SJSA1 (cell line): ENCODE results near the gene POLR3A. TPM values are rescaled to one million over a fixed set of nuclear protein-coding genes. Genes with fewer than 3 reads are reported as not detected.

Experiments
- DNase-seq, 2 experiments: peaks; one replicate each; pipeline ENCODE4 v3.0.0-alpha.2; 2015 to 2020; ENCODE audit warnings: low spot score in 2 of 2, low read depth in 1 of 2
- H3K27ac ChIP-seq: fragments of 250-450 bp; sonication (Bioruptor Pico); 2 replicates; pipeline ENCODE4 v1.5.1; 2020; ENCODE audit warnings: mild to moderate bottlenecking, moderate library complexity
- H3K27me3 ChIP-seq: fragments of 250-450 bp; sonication (Bioruptor Pico); replicated peaks from 2 replicates; pipeline ENCODE4 v1.5.1; 2020; ENCODE audit warnings: mild to moderate bottlenecking, moderate library complexity
- H3K36me3 ChIP-seq: fragments of 250-450 bp; sonication (Bioruptor Pico); 2 replicates; pipeline ENCODE4 v1.5.1; 2020; ENCODE audit warnings: mild to moderate bottlenecking
- H3K4me1 ChIP-seq: fragments of 250-450 bp; sonication (Bioruptor Pico); replicated peaks from 2 replicates; pipeline ENCODE4 v1.6.1; 2021; ENCODE audit warnings: mild to moderate bottlenecking
- H3K4me3 ChIP-seq: fragments of 250-450 bp; sonication (Bioruptor Pico); 2 replicates; pipeline ENCODE4 v1.5.1; 2020; ENCODE audit warnings: mild to moderate bottlenecking
- H3K9me3 ChIP-seq: fragments of 250-450 bp; sonication (Bioruptor Pico); replicated peaks from 2 replicates; pipeline ENCODE4 v1.5.1; 2020; ENCODE audit warnings: mild to moderate bottlenecking
- total RNA-seq: library from RNA; depleted of rRNA; stranded (reverse); fragments of >200 nt; shearing (Covaris generic); gene quantifications from 2 replicates; pipeline ENCODE4 v1.2.3, GENCODE V29; 2014

POLR3A gene
- total RNA-seq, 1 experiment from 2014 or later: 10.8 TPM

DNA sequence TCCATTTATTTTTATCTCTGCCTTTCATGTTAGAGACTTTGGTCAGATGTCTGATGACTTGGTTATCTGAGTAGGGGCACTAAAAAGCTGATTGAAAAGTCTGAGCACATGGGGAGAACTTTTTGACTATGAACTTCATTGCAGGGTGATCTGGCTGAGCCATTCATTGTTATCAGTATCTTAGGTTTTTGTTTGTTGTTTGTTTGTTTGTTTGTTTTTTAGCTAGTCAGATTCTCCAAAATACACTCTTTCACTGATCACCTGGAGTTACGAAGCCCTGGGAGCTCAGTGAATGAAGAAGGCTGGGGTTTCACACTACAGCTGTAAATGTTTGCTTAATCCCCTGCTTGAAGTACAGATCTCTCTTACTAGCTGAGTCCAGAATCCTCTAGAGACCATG lies 74.2 kb downstream of the POLR3A start:
- no peak overlapping the region for H3K4me3 ChIP-seq
- no peak for DNase-seq
- no peaks in the 10 kb centered on the region for H3K36me3 ChIP-seq
- no peak overlapping the region for H3K27ac ChIP-seq
- peaks cover 9% of the 10 kb centered on the region for H3K9me3 ChIP-seq
- H3K4me1 ChIP-seq: no peaks in the 10 kb centered on the region
- no peaks in the 10 kb centered on the region for H3K27me3 ChIP-seq

DNA sequence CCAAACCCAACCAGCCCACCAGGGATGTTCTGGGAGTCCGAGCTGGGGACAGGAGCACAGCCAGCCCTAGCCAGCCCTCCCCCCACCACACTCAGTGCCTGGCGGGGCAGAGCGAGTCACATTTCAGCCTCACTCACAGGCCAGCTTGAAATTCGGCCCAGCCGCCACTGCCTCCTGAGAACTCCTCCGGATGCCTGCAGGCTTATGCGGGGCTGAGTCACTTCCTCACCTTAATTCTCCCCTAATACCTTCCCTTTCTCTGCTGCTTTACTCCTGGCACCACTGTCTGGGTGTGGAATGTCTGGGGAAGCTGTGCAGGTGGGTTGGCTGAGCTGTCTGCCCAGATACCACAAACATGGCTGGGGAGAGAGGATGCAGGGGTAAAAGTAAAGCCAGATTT lies 80.1 kb downstream of the POLR3A start:
- no peak overlapping the region for H3K27ac ChIP-seq
- peak in 1 of 2 experiments; percentile 49 for DNase-seq
- peaks cover 9% of the 10 kb centered on the region for H3K9me3 ChIP-seq
- H3K36me3 ChIP-seq: no peaks in the 10 kb centered on the region
- H3K27me3 ChIP-seq: no peaks in the 10 kb centered on the region
- H3K4me3 ChIP-seq: no peak overlapping the region
- peaks cover 21% of the 10 kb centered on the region for H3K4me1 ChIP-seq

DNA sequence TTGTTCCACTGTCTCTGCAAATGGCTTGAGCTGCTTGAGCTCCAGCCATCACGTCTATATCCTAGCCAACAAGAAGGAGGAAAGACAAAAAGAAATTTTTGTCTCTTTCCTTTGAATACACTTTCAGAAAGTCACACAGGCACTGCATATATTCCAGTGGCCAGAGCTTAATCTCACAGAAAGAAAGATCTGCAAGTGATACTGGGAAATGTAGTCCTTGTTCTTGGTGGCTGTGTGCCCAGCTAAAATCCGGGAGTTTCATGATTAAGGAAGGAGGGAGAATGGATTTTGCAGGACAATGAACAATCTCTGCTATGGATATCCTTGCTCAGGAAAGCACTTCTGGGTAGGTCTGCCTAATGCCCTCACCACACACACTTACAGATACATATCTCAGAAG lies 83.2 kb downstream of the POLR3A start:
- Histone ChIP-seq H3K4me1 (peaks cover 37% of the 10 kb centered on the region), H3K27me3 (no peaks in the 10 kb centered on the region), H3K4me3 (no peak overlapping the region), H3K9me3 (peaks cover 6% of the 10 kb centered on the region), H3K27ac (no peak overlapping the region), H3K36me3 (no peaks in the 10 kb centered on the region)
- peak in 1 of 2 experiments; percentile 15 for DNase-seq

DNA sequence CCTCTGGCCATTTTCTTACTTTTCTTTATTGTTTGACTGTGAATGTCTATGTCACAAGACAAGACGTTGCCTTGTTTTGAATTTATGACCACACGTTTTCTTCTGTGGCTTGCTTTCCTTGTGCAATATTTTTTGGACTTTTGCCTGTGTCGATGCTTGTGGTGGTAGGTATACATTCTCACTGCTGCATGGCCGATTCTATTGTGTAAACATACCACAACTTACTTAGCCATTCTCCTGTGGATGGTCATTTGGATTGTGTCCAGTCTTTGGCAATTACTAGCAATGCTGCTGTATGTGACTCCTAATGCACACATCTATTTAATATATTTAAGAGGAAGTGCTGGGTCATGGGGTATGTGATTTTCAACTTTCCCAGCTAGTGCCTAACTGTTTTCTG lies 84.8 kb downstream of the POLR3A start:
- Histone ChIP-seq H3K4me3 (no peak overlapping the region), H3K4me1 (peaks cover 42% of the 10 kb centered on the region), H3K27me3 (no peaks in the 10 kb centered on the region), H3K27ac (no peak overlapping the region), H3K36me3 (0 out of 2 replicates have a peak, but pooled peaks cover under 1% of the 10 kb centered on the region), H3K9me3 (no peaks in the 10 kb centered on the region)
- DNase-seq: peak in 1 of 2 experiments; percentile 56

DNA sequence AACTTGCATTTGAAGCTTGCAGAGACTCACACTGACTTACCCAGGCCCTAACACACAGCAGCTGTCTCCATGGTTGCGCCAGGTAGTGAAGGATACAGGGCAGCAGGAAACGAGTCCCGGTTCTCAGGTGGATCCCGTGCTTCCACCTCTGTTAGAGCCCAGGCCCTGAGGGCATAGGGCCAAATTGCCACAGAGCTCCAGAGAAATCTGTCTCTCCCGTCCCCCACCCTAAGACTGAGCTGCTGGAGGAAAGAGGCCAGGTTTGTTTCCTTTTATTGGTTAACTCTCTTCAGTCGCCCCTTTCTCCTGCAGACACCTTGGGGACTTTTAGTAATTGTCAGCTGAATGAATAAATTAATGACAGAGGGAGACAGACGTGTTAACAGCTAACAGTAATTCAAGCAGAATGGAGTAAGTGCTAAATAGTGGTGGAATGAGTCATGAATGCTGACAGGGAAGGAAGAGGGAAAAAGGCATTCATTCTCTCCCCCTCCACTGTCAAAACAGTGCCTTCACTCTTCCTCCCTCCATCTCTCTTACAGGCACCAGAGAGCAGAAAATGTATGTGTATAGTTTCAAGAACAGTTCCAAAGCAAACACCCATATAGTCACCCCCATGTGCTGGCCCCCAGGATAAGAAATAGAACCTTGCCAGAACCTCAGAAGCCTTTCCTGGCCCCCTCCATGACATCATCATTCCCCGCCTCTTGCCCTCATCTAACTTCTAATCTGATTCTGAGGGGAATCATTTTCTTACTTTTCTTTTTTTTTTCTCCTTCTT lies 86.0 kb downstream of the POLR3A start:
- Histone ChIP-seq H3K4me1 (peaks cover 35% of the 10 kb centered on the region), H3K27ac (peak overlapping the region; percentile 44)

DNA sequence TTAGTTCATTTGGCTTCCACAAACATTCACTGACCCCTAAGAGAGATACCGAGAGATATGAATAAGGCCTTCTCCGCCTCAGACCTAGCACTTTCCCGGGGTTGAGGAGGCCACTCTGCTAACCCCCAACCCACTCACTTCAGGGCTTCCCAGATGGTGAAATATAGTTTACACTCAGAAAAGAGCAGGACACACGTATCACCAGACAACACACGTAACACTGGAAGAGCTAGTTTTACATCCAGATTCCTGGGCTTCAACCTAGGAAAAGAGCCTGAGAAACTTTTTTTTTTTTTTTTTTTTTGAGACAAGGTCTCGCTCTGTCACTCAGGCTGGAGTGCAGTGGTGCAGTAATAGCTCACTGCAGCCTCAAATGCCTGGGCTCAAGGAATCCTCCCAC lies 87.5 kb downstream of the POLR3A start:
- Histone ChIP-seq H3K27ac (no peak overlapping the region), H3K4me3 (no peak overlapping the region), H3K4me1 (peaks cover 35% of the 10 kb centered on the region), H3K27me3 (no peaks in the 10 kb centered on the region), H3K9me3 (no peaks in the 10 kb centered on the region), H3K36me3 (0 out of 2 replicates have a peak, but pooled peaks cover 2% of the 10 kb centered on the region)
- no peak for DNase-seq

More for the DNA sequence above, 86.0 kb downstream of the POLR3A start:
- Histone ChIP-seq H3K4me3 (no peak overlapping the region), H3K27me3 (no peaks in the 10 kb centered on the region), H3K9me3 (no peaks in the 10 kb centered on the region), H3K36me3 (0 out of 2 replicates have a peak, but pooled peaks cover 2% of the 10 kb centered on the region)
- peak; percentile 56 to 85 for DNase-seq

DNA sequence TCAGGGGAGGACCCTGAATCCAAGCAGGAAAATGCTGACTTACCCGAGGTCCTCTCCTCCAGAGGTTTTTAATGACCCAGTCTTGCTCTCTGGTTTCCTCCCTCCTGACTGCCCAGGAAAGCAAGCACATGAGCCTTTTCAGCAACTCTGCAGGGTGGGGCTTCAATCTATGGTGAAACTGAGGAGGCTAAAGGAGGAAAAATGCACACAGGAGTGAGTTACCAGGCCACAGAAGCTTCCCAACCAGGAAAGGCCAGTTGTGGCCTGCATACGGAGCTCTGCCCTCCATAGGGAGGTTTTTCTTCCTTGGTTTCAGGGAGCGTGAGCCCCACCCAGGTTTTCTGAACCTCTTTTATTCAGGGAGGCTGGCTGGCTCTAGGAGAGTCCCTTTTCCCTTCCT lies 88.7 kb downstream of the POLR3A start:
- Histone ChIP-seq H3K27ac (no peak overlapping the region), H3K9me3 (no peaks in the 10 kb centered on the region), H3K4me3 (no peak overlapping the region), H3K27me3 (no peaks in the 10 kb centered on the region), H3K4me1 (peaks cover 35% of the 10 kb centered on the region), H3K36me3 (0 out of 2 replicates have a peak, but pooled peaks cover 2% of the 10 kb centered on the region)
- DNase-seq: no peak

DNA sequence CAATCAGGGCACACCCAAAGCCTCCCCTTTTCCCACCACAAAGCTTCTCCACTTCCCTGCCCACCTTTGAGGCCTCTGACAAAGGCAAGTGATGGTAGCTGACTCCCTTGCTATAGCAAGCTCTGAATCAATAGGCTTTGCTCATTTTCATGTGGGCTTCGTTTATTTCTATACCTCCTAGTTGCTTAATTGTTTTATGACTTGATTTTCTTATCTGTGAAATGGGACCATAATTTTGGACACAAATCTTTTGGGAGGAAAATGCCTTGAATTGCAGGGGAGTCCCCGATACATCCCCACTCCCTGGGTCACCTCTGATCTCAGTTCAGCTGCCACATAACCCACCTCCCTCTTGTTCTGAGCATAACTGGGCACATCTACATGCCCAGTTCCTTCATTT lies 89.1 kb downstream of the POLR3A start:
- Histone ChIP-seq H3K27ac (no peak overlapping the region), H3K4me3 (no peak overlapping the region), H3K36me3 (0 out of 2 replicates have a peak, but pooled peaks cover 2% of the 10 kb centered on the region), H3K27me3 (no peaks in the 10 kb centered on the region), H3K4me1 (peaks cover 35% of the 10 kb centered on the region), H3K9me3 (no peaks in the 10 kb centered on the region)
- DNase-seq: no peak

DNA sequence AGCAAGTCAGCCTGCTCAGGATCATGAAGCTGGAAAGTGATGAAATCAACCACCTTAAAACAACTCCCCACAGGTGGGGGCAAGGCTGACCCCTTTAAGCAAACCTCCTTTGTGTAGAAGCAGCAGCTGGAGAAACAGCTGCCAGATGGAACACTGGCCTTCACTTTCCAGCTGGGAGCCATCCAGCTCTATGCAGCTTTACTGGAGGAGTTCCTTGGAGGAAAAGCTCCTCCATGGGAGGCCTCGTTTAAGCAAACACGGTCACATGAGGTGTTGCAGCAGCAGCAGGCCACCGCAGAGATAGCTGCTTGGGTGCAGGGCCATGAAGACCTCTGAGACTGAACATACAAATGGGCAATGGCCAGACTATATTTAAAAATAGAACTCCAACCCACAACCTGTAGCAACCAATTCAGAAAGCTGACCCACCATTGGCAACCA lies 89.7 kb downstream of the POLR3A start:
- Histone ChIP-seq H3K9me3 (no peaks in the 10 kb centered on the region), H3K36me3 (0 out of 2 replicates have a peak, but pooled peaks cover 2% of the 10 kb centered on the region), H3K27ac (no peak overlapping the region), H3K4me1 (peaks cover 30% of the 10 kb centered on the region), H3K4me3 (no peak overlapping the region), H3K27me3 (no peaks in the 10 kb centered on the region)
- no peak for DNase-seq

DNA sequence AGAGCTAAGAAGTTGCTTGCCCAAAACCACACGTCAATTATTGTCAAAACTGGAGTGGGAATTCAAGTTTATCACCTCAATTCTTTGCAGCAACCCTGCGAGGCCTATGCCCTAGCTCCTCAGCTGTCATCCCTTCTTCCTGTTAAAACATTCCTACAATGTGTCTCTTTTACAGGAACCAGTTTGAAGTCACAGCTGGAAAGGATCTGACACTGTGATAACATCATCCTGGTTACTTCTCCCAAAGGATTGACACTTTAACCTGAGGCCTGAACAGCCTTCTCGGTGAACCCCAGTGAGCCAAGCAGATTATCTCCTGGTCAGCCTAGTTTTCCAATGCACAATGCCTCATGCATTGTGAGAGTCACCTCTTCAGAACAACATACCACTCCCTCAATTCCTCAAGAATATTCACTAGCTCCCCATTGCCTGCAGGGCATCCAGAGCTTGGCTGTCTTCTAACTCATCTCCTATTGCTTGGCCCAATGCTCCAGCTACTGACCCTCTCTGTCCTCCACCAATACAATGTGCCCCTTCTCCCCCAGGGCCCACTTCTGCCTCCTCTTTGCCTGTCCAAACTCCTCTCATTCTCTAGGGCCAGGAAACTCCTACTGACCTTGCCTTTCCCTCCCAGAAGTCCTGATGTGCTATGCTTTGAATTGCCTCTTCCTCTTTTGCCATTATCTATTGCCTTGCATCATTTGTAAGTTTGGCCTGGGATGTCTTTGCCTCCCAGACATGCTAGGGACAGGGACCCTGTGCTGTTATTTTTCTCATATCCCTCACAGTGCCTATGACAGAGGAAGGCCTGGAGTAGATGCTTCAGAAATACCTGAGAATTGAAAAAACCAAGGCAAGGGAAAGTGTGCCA lies 92.4 kb downstream of the POLR3A start:
- H3K9me3 ChIP-seq: no peaks in the 10 kb centered on the region
- no peak overlapping the region for H3K27ac ChIP-seq
- no peak for DNase-seq

DNA sequence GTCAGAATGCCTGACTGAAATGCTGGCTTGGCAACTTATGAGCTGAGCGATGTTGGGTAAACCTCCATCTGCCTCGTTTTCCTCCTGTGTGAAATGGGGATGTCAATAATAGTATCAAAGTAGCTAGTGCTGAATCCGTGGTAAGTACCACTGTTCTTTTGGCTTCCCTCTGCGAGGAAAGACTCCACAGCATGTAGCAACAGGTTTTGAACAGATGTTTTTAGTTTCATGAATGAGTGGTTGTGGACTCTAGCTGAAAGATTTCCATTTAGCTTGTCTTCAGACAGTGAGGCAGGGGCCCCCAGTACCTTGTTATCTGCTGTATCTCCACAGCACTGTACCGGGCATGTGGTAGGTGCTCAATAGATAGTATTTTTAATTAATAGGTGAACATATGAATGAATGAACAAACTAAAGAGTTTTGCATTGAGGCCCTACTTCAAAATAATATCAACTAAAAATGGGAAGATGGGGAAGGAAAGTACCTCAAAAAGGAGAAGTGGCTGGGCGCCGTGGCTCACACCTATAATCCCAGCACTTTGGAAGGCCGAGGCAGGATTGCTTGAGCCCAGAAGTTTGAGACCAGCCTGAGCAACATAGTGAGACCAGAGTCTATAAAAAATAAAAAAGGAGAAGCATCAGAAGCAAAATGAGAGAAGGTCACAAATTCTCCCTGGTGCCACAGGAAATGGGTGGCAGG lies 97.1 kb downstream of the POLR3A start:
- H3K27me3 ChIP-seq: no peaks in the 10 kb centered on the region
- H3K4me1 ChIP-seq: peaks cover 1% of the 10 kb centered on the region
- no peaks in the 10 kb centered on the region; the same call in 1 of the 2 replicates for H3K9me3 ChIP-seq
- no peak overlapping the region for H3K4me3 ChIP-seq
- H3K36me3 ChIP-seq: peaks cover under 1% of the 10 kb centered on the region; the same call in 1 of the 2 replicates
- no peak overlapping the region for H3K27ac ChIP-seq
- DNase-seq: no peak

More for the DNA sequence above, 92.4 kb downstream of the POLR3A start:
- Histone ChIP-seq H3K27me3 (no peaks in the 10 kb centered on the region), H3K4me1 (peaks cover 11% of the 10 kb centered on the region), H3K36me3 (0 out of 2 replicates have a peak, but pooled peaks cover 2% of the 10 kb centered on the region), H3K4me3 (no peak overlapping the region)

DNA sequence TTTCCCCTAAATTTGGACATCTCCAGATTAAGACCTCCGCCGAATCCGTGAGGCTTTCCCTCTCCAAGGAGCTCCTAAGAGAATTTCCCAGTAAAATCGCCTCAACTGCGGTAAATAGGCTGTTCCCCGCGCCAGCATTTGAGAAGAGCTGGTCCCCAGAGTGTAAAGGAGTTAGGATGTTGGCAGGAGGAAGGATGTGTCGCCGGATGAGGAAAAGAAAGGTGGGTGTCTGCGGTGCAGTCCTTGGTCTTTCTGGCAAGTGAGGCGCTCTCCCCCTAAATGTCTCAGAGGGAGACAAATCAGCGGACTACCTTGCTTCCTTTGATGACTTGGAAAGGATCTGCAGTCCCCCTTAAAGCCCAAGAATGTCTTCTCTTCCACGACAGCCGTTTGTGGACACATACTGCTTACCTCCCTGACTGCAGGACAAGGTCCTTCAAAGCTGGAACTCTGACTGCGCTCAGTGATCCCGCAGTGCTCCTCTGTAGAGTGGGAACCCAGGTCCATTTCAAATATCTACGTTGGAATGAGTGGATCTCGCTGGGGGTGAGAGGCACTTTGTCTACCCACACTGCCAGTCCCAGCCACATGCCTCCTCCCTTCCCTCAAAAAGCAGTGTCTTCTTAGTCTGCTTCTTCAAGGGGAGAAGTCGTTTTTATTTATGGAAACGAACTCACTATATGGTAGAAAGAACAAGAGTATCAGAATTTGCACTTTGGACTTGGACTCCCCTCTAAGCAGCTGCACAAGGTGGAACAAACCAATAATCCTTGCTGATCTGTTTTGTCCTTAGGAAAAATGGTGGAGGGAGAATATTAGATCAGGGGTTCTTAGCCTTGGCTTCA lies 101.7 kb downstream of the POLR3A start:
- H3K36me3 ChIP-seq: peaks cover 19% of the 10 kb centered on the region
- no peaks in the 10 kb centered on the region for H3K27me3 ChIP-seq
- H3K27ac ChIP-seq: no peak overlapping the region
- H3K4me3 ChIP-seq: peak overlapping the region; percentile 97
- no peak for DNase-seq
- peaks cover 17% of the 10 kb centered on the region for H3K4me1 ChIP-seq
- H3K9me3 ChIP-seq: peaks cover 4% of the 10 kb centered on the region
